H9 (cell line): ENCODE measurements around the gene DIAPH3. TPM values are rescaled to one million over a fixed set of nuclear protein-coding genes. Genes with fewer than 3 reads are reported as not detected.

Experiments
- DNase-seq: peaks from one replicate; pipeline ENCODE4 v3.0.0-alpha.2; 2017
- H2AFZ ChIP-seq: one replicate; pipeline ENCODE4 v1.6.1; 2013; ENCODE audit warnings: mild to moderate bottlenecking, low read length, control low read depth, moderate library complexity
- H2AK5ac ChIP-seq: 2 replicates; pipeline ENCODE4 v1.6.1; 2013; ENCODE audit warnings: low read length, control low read depth, mixed read lengths; ENCODE audit not compliant: insufficient read length
- H2BK120ac ChIP-seq: one replicate; pipeline ENCODE4 v1.6.1; 2013; ENCODE audit warnings: low read depth, mild to moderate bottlenecking, low read length, control low read depth, inconsistent platforms; ENCODE audit not compliant: poor library complexity, severe bottlenecking
- H2BK12ac ChIP-seq: 2 replicates; pipeline ENCODE4 v1.6.1; 2013; ENCODE audit warnings: low read length, control low read depth, mixed read lengths, low read depth; ENCODE audit not compliant: insufficient read length
- H2BK15ac ChIP-seq: 2 replicates; pipeline ENCODE4 v1.6.1; 2013; ENCODE audit warnings: low read depth, low read length, control low read depth
- H2BK20ac ChIP-seq: one replicate; pipeline ENCODE4 v1.6.1; 2013; ENCODE audit warnings: low read depth, mild to moderate bottlenecking, low read length, control low read depth, inconsistent platforms; ENCODE audit not compliant: poor library complexity, severe bottlenecking
- H2BK5ac ChIP-seq: 2 replicates; pipeline ENCODE4 v1.6.1; 2013; ENCODE audit warnings: low read length, control low read depth, mixed read lengths; ENCODE audit not compliant: insufficient read length
- H3K14ac ChIP-seq: 2 replicates; pipeline ENCODE4 v1.6.1; 2013; ENCODE audit warnings: low read length, control low read depth; ENCODE audit not compliant: insufficient read depth
- H3K18ac ChIP-seq: 2 replicates; pipeline ENCODE4 v1.6.1; 2013; ENCODE audit warnings: low read depth, mild to moderate bottlenecking, mixed read lengths, low read length, control low read depth; ENCODE audit not compliant: insufficient read length
- H3K23ac ChIP-seq: 2 replicates; pipeline ENCODE4 v1.6.1; 2013; ENCODE audit warnings: low read length, control low read depth, mixed read lengths, low read depth; ENCODE audit not compliant: insufficient read length
- H3K23me2 ChIP-seq: 2 replicates; pipeline ENCODE4 v1.6.1; 2013; ENCODE audit warnings: low read depth, mild to moderate bottlenecking, mixed read lengths, low read length, control low read depth; ENCODE audit not compliant: insufficient read length, poor library complexity, severe bottlenecking
- H3K27ac ChIP-seq: 2 replicates; pipeline ENCODE4 v1.5.1; 2013; ENCODE audit warnings: low read length, control low read depth, mixed read lengths, low read depth; ENCODE audit not compliant: insufficient read length
- H3K27me3 ChIP-seq: 2 replicates; pipeline ENCODE4 v1.6.1; 2013; ENCODE audit warnings: low read length, control low read depth, inconsistent platforms; ENCODE audit not compliant: insufficient read depth
- H3K4ac ChIP-seq: 2 replicates; pipeline ENCODE4 v1.6.1; 2013; ENCODE audit warnings: low read depth, mild to moderate bottlenecking, control low read depth, inconsistent platforms, low read length, moderate library complexity
- H3K4me1 ChIP-seq: 2 replicates; pipeline ENCODE4 v1.6.1; 2013; ENCODE audit warnings: low read length, control low read depth, inconsistent platforms; ENCODE audit not compliant: insufficient read depth
- H3K4me2 ChIP-seq: 2 replicates; pipeline ENCODE4 v1.6.1; 2013; ENCODE audit warnings: low read length, control low read depth, mixed read lengths; ENCODE audit not compliant: insufficient read length, insufficient read depth
- H3K56ac ChIP-seq: 2 replicates; pipeline ENCODE4 v1.6.1; 2013; ENCODE audit warnings: low read depth, mild to moderate bottlenecking, mixed read lengths, low read length, control low read depth; ENCODE audit not compliant: insufficient read length
- H3K79me1 ChIP-seq: 2 replicates; pipeline ENCODE4 v1.6.1; 2013; ENCODE audit warnings: low read depth, mild to moderate bottlenecking, moderate library complexity, low read length, control low read depth, inconsistent platforms; ENCODE audit not compliant: insufficient read depth, poor library complexity, severe bottlenecking
- H3K79me2 ChIP-seq: 2 replicates; pipeline ENCODE4 v1.6.1; 2013; ENCODE audit warnings: low read length, control low read depth, inconsistent platforms; ENCODE audit not compliant: insufficient read depth
- H3K9ac ChIP-seq: 2 replicates; pipeline ENCODE4 v1.6.1; 2013; ENCODE audit warnings: low read length, control low read depth, mixed read lengths; ENCODE audit not compliant: insufficient read length; ENCODE audit errors: extremely low read depth
- H3K9me3 ChIP-seq: one replicate; pipeline ENCODE4 v1.6.1; 2013; ENCODE audit warnings: low read depth, low read length, inconsistent platforms; ENCODE audit not compliant: control insufficient read depth
- H3T11ph ChIP-seq: one replicate; pipeline ENCODE4 v1.6.1; 2013; ENCODE audit warnings: mild to moderate bottlenecking, low read length, control low read depth, inconsistent platforms
- H4K20me1 ChIP-seq: one replicate; pipeline ENCODE4 v1.6.1; 2013; ENCODE audit not compliant: control insufficient read depth, insufficient read length, insufficient read depth
- H4K5ac ChIP-seq: 2 replicates; pipeline ENCODE4 v1.6.1; 2013; ENCODE audit warnings: low read depth, mild to moderate bottlenecking, mixed read lengths, low read length, control low read depth; ENCODE audit not compliant: insufficient read length
- H4K8ac ChIP-seq: replicated peaks from 2 replicates; pipeline ENCODE4 v1.6.1; 2013; ENCODE audit warnings: low read length, control low read depth, mixed read lengths, low read depth; ENCODE audit not compliant: insufficient read length
- H4K91ac ChIP-seq: 2 replicates; pipeline ENCODE4 v1.6.1; 2013; ENCODE audit warnings: low read depth, mild to moderate bottlenecking, moderate library complexity, mixed read lengths, low read length, control low read depth; ENCODE audit not compliant: insufficient read length
- H3K27ac Mint-ChIP-seq, 3 experiments: 2 replicates in 2 of 3; 3 replicates in 1 of 3; pipeline ENCODE4 v1.8.0; 2020 to 2021; ENCODE audit warnings: mixed read lengths in 3 of 3, mild to moderate bottlenecking in 1 of 3, moderate library complexity in 1 of 3
- H3K27me3 Mint-ChIP-seq: 2 replicates; pipeline ENCODE4 v1.8.0; 2021; ENCODE audit warnings: low read depth, mild to moderate bottlenecking, moderate library complexity, mixed read lengths
- H3K36me3 Mint-ChIP-seq, 3 experiments: 2 replicates in 2 of 3; 3 replicates in 1 of 3; pipeline ENCODE4 v1.8.0; 2020 to 2021; ENCODE audit warnings: low read depth in 3 of 3, mixed read lengths in 3 of 3; ENCODE audit not compliant: insufficient read depth in 1 of 3
- H3K4me1 Mint-ChIP-seq, 2 experiments: 2 replicates each; pipeline ENCODE4 v1.8.0; 2020; ENCODE audit warnings: mixed read lengths in 2 of 2
- H3K4me3 Mint-ChIP-seq, 2 experiments: 2 replicates in 1 of 2; 3 replicates in 1 of 2; pipeline ENCODE4 v1.8.0; 2020 to 2021; ENCODE audit warnings: mild to moderate bottlenecking in 2 of 2, mixed read lengths in 2 of 2, moderate library complexity in 1 of 2
- H3K9me3 Mint-ChIP-seq, 2 experiments: 2 replicates in 1 of 2; 3 replicates in 1 of 2; pipeline ENCODE4 v1.8.0; 2020; ENCODE audit warnings: mild to moderate bottlenecking in 2 of 2, mixed read lengths in 2 of 2, moderate library complexity in 1 of 2
- WGBS: extraction: QIAGEN DNeasy Blood & Tissue Kit; methylation state at CpG from one replicate; pipeline ENCODE4 v1.1.7; 2013; ENCODE audit warnings: missing lambda C conversion rate, low lambda C conversion rate, mixed read lengths; ENCODE audit not compliant: insufficient read length; ENCODE audit errors: extremely low coverage; 5-methylcytosine and 5-hydroxymethylcytosine counted together
- total RNA-seq: library from RNA; stranded (reverse); gene quantifications from 2 replicates; pipeline ENCODE4 v1.2.1, GENCODE V29; 2021
- TF ChIP-seq, protein P1 (sequence below): fragments of 200-600 bp; sonication (generic); conservative IDR thresholded peaks from 3 replicates; pipeline ENCODE4 v1.8.0; 2021; ENCODE audit warnings: antibody characterized with exemption, mild to moderate bottlenecking

The DIAPH3 gene
- total RNA-seq, 1 experiment from 2014 or later: 23.1 TPM

GRCh38 chr13:60066226-60066625 lies 97.5 kb downstream of the DIAPH3 start:
- Histone ChIP-seq H4K5ac (no peak overlapping the region), H2BK12ac (no peak overlapping the region), H2AFZ (no peak overlapping the region), H3K9ac (no peak overlapping the region), H4K20me1 (no peaks in the 10 kb centered on the region), H3K27ac (no peak overlapping the region), H3T11ph (no peak overlapping the region), H2BK20ac (no peak overlapping the region), H3K79me2 (no peaks in the 10 kb centered on the region), H3K56ac (no peak overlapping the region), H3K23me2 (no peaks in the 10 kb centered on the region), H3K27me3 (no peaks in the 10 kb centered on the region), H3K23ac (no peak overlapping the region), H2BK15ac (no peak overlapping the region), H2BK120ac (no peak overlapping the region), H3K18ac (no peak overlapping the region), H2AK5ac (no peak overlapping the region), H3K4me2 (no peak overlapping the region), H4K91ac (no peak overlapping the region), H3K4me1 (no peaks in the 10 kb centered on the region), H3K4ac (no peak overlapping the region), H3K9me3 (no peaks in the 10 kb centered on the region), H2BK5ac (no peak overlapping the region), H4K8ac (no peak overlapping the region), H3K14ac (no peak overlapping the region), H3K79me1 (no peaks in the 10 kb centered on the region)
- peaks cover 3 to 7% of the 10 kb centered on the region in 2 experiments; a peak in 4 of 5 replicates for H3K9me3 Mint-ChIP-seq
- H3K4me1 Mint-ChIP-seq: peaks cover 8 to 9% of the 10 kb centered on the region in 2 experiments
- no peaks in the 10 kb centered on the region for H3K27me3 Mint-ChIP-seq
- no peak overlapping the region for H3K4me3 Mint-ChIP-seq
- WGBS: no CpG with 5 or more reads among the region's 1 CpG
- no peak for DNase-seq
- H3K27ac Mint-ChIP-seq: no peak overlapping the region
- peaks cover 11 to 23% (median 23%) of the 10 kb centered on the region in 3 experiments; a peak in 6 of 7 replicates for H3K36me3 Mint-ChIP-seq
- TF ChIP-seq, protein P1, sequence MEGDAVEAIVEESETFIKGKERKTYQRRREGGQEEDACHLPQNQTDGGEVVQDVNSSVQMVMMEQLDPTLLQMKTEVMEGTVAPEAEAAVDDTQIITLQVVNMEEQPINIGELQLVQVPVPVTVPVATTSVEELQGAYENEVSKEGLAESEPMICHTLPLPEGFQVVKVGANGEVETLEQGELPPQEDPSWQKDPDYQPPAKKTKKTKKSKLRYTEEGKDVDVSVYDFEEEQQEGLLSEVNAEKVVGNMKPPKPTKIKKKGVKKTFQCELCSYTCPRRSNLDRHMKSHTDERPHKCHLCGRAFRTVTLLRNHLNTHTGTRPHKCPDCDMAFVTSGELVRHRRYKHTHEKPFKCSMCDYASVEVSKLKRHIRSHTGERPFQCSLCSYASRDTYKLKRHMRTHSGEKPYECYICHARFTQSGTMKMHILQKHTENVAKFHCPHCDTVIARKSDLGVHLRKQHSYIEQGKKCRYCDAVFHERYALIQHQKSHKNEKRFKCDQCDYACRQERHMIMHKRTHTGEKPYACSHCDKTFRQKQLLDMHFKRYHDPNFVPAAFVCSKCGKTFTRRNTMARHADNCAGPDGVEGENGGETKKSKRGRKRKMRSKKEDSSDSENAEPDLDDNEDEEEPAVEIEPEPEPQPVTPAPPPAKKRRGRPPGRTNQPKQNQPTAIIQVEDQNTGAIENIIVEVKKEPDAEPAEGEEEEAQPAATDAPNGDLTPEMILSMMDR: no peak
